Smooth muscle cell (in vitro differentiated cells): ENCODE data around the gene SIVA1. TPM values are rescaled to one million over a fixed set of nuclear protein-coding genes. Genes with fewer than 3 reads are reported as not detected.

ENCODE experiments used
- DNase-seq: peaks from one replicate; lab custom pipeline; 2025; ENCODE audit not compliant: unreplicated experiment; lab: John Stamatoyannopoulos, UW
- H2AFZ ChIP-seq: fragments of 200-600 bp; sonication (generic); 2 replicates; pipeline ENCODE4 v1.6.0; 2016; ENCODE audit warnings: antibody characterized with exemption, low read depth, mild to moderate bottlenecking
- H3F3A ChIP-seq: fragments of 200-600 bp; sonication (generic); 2 replicates; pipeline ENCODE4 v1.6.0; 2017; ENCODE audit warnings: antibody characterized with exemption, low read depth
- H3K27ac ChIP-seq: fragments of 200-600 bp; sonication (generic); 2 replicates; pipeline ENCODE4 v1.5.1; 2016; ENCODE audit warnings: low read depth, mild to moderate bottlenecking
- H3K27me3 ChIP-seq: fragments of 200-600 bp; sonication (generic); 2 replicates; pipeline ENCODE4 v1.6.1; 2016; ENCODE audit warnings: low read depth, mild to moderate bottlenecking
- H3K36me3 ChIP-seq: fragments of 200-600 bp; sonication (generic); 2 replicates; pipeline ENCODE4 v1.5.1; 2016; ENCODE audit warnings: low read depth
- H3K4me1 ChIP-seq: fragments of 200-600 bp; sonication (generic); 2 replicates; pipeline ENCODE4 v1.5.1; 2016; ENCODE audit warnings: low read depth
- H3K4me2 ChIP-seq: fragments of 200-600 bp; sonication (generic); 2 replicates; pipeline ENCODE4 v1.6.0; 2016; ENCODE audit warnings: mild to moderate bottlenecking
- H3K4me3 ChIP-seq: fragments of 200-600 bp; sonication (generic); 2 replicates; pipeline ENCODE4 v1.5.1; 2016; ENCODE audit warnings: mild to moderate bottlenecking
- H3K79me2 ChIP-seq: fragments of 200-600 bp; sonication (generic); 2 replicates; pipeline ENCODE4 v1.6.0; 2016; ENCODE audit warnings: low read depth, mild to moderate bottlenecking
- H3K9ac ChIP-seq: fragments of 200-600 bp; sonication (generic); 2 replicates; pipeline ENCODE4 v1.6.0; 2016; ENCODE audit warnings: low read depth
- H3K9me3 ChIP-seq: fragments of 200-600 bp; sonication (generic); replicated peaks from 2 replicates; pipeline ENCODE4 v1.5.1; 2016; ENCODE audit warnings: low read depth
- H4K20me1 ChIP-seq: fragments of 200-600 bp; sonication (generic); 2 replicates; pipeline ENCODE4 v1.6.0; 2016; ENCODE audit warnings: low read depth
- WGBS: methylation state at CpG from one replicate; pipeline ENCODE4 v1.1.7; 2016; ENCODE audit warnings: low lambda C conversion rate; 5-methylcytosine and 5-hydroxymethylcytosine counted together
- polyA plus RNA-seq: library from polyadenylated mRNA; unstranded; fragments of >200 nt; fragmentation: Nextera tagmentation; extraction: Ambion mirVana; gene quantifications from 2 replicates; pipeline ENCODE4 v1.2.1, GENCODE V29; 2016
- total RNA-seq: library from RNA; depleted of rRNA; stranded (reverse); fragments of >200 nt; gene quantifications from 2 replicates; pipeline ENCODE4 v1.2.3, GENCODE V29; 2014
- TF ChIP-seq, protein P1 (sequence below): fragments of 200-600 bp; sonication (generic); IDR thresholded peaks from 2 replicates; pipeline ENCODE4 v1.5.1; 2017; ENCODE audit warnings: borderline replicate concordance, mild to moderate bottlenecking, antibody characterized with exemption; ENCODE audit not compliant: insufficient read depth, poor library complexity, severe bottlenecking

SIVA1 gene
- total and polyA plus RNA-seq, 2 experiments from 2014 or later = 78.5 to 118 TPM

DNA sequence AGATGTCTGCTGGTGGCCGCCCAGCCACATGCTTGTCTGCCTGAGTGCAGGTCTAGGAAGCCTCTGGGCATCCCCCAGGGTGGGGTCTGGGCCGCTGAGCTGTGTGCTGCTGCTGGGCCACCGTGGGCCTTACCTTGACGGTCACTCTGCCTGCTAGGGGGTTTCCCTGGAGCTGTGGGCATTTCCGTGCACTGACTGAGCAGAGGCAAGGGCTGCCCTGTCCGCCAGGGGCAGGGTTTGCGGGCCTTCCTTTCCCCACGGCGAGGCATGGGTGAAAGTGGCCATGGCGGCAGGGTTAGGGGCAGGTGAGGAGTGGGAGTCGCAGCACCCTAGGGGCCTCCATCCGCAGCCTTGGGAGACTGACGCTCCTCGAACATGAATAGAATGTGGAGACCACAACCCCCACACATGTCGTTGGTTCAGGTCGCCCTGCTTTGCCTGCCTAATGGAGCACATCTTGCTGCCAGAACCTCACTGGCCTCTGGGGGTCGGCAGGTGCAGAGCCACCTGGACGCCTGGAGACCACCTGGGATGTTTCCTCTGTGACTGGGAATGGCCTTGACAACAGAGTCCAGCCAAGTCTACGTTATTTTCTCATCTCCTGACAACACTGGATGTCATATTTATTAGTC, 50.4 kb downstream of the SIVA1 start:
- H3K79me2 ChIP-seq = no peaks in the 10 kb centered on the region
- no peaks in the 10 kb centered on the region for H3K27me3 ChIP-seq
- H3K4me3 ChIP-seq = no peak overlapping the region
- no peak overlapping the region for H3K4me2 ChIP-seq
- H3K4me1 ChIP-seq = peaks cover 13% of the 10 kb centered on the region
- no peaks in the 10 kb centered on the region for H3K36me3 ChIP-seq
- no peak for DNase-seq
- WGBS = 88% methylated on average over 19 of the region's 19 CpGs
- H3K27ac ChIP-seq = no peak overlapping the region
- TF ChIP-seq, protein P1, sequence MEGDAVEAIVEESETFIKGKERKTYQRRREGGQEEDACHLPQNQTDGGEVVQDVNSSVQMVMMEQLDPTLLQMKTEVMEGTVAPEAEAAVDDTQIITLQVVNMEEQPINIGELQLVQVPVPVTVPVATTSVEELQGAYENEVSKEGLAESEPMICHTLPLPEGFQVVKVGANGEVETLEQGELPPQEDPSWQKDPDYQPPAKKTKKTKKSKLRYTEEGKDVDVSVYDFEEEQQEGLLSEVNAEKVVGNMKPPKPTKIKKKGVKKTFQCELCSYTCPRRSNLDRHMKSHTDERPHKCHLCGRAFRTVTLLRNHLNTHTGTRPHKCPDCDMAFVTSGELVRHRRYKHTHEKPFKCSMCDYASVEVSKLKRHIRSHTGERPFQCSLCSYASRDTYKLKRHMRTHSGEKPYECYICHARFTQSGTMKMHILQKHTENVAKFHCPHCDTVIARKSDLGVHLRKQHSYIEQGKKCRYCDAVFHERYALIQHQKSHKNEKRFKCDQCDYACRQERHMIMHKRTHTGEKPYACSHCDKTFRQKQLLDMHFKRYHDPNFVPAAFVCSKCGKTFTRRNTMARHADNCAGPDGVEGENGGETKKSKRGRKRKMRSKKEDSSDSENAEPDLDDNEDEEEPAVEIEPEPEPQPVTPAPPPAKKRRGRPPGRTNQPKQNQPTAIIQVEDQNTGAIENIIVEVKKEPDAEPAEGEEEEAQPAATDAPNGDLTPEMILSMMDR = no peak
- no peaks in the 10 kb centered on the region for H3K9me3 ChIP-seq
- peaks cover 9% of the 10 kb centered on the region for H4K20me1 ChIP-seq
- H3F3A ChIP-seq = peaks cover 11% of the 10 kb centered on the region
- H2AFZ ChIP-seq = no peak overlapping the region
- H3K9ac ChIP-seq = no peak overlapping the region

DNA sequence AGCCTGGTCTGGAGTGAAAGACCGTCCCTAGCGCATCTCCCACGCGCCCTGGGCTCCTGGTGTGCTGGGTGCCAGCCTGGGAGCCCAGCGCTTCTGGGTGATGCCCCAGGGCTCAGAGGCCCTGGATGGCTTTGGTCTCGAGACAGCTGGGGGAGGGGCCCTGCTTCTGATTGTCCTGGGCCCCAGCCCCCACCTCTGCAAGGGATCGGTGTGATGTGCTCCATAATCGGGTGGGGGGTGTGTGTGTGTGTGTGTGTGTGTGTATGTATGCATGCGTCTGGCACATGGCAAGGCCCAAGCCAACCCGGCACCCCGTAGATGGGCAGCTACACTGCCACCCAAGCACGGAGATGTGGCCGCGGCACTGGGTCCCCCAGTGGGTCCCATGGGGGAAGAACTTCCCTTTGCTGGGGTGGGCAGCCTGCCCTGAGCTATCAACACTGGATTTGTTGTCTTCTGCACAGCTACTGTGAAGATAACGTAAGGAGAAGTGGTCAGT, 51.0 kb downstream of the SIVA1 start:
- TF ChIP-seq, protein P1 = no peak
- H3K27me3 ChIP-seq = no peaks in the 10 kb centered on the region
- H3K79me2 ChIP-seq = no peaks in the 10 kb centered on the region
- no peak overlapping the region for H2AFZ ChIP-seq
- H3K36me3 ChIP-seq = no peaks in the 10 kb centered on the region
- peaks cover 13% of the 10 kb centered on the region for H3K4me1 ChIP-seq
- DNase-seq = no peak
- no peak overlapping the region for H3K4me2 ChIP-seq
- peaks cover 9% of the 10 kb centered on the region for H4K20me1 ChIP-seq
- WGBS = 89% methylated on average over 15 of the region's 15 CpGs
- no peaks in the 10 kb centered on the region for H3K9me3 ChIP-seq
- H3K27ac ChIP-seq = no peak overlapping the region
- H3K4me3 ChIP-seq = no peak overlapping the region
- no peak overlapping the region for H3K9ac ChIP-seq
- peaks cover 9% of the 10 kb centered on the region for H3F3A ChIP-seq

DNA sequence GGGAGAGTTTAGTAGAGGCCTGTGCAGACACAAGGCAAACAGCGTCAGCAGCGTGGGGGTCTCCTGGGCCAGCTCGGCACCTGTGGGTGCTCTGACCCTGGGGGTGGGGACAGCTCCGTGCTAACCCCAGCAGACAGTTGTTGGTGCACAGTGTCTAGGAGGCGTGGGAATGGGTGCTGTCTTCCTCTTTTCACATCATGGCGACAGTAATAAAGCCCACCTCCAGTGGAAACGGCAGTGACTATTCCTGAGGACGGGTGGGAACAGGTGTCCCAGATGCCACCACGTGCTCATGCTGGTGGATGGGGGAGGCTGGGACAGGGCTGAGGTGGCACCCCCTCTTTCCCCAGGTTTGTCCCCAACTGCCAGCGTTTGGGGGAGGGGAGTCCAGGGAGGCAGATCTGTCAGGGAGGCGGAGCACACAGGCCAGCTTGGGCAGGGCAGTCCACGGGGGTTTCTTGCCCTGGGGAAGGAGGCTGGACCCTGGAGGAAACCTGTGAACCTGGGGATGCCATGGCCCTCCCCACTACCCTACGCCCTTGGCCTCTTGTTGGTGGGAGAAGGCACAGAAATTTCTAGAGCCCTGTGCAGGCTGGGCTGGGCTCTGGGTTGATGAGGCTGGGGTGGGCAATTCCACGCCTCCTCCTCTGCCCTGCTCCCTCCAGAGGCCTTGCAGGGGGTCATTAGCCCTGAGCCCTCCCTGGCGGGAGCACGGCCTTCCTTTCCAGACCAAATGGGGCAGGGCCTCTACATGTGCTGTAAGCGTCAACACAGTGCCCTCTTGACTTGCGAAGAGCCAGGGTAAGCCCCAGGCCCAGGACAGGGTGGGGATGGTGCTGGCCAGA, 51.8 kb downstream of the SIVA1 start:
- peaks cover 5% of the 10 kb centered on the region for H3F3A ChIP-seq
- no peak overlapping the region for H2AFZ ChIP-seq
- no peaks in the 10 kb centered on the region for H3K79me2 ChIP-seq
- no peaks in the 10 kb centered on the region for H3K9me3 ChIP-seq
- H3K27me3 ChIP-seq = no peaks in the 10 kb centered on the region
- H3K27ac ChIP-seq = no peak overlapping the region
- H3K36me3 ChIP-seq = no peaks in the 10 kb centered on the region
- TF ChIP-seq, protein P1 = no peak
- H3K9ac ChIP-seq = no peak overlapping the region
- WGBS = 89% methylated on average over 18 of the region's 18 CpGs
- H3K4me2 ChIP-seq = no peak overlapping the region
- H4K20me1 ChIP-seq = peaks cover 9% of the 10 kb centered on the region
- DNase-seq = no peak
- H3K4me1 ChIP-seq = peaks cover 11% of the 10 kb centered on the region
- no peak overlapping the region for H3K4me3 ChIP-seq
